GM12878 (cell line): ENCODE measurements around the gene PSMB3. TPM values are rescaled to one million over a fixed set of nuclear protein-coding genes. Genes with fewer than 3 reads are reported as not detected.

Experiments used
- ATAC-seq: fragments of 200-7000 bp; cut with Tn5 transposase; 3 replicates; pipeline ENCODE4 v1.9.1; 2020; ENCODE audit warnings: mild to moderate bottlenecking, moderate library complexity
- BruUV-seq: library from RNA; stranded (reverse); fragments of 400-500 nt; replicated peaks from 2 replicates; lab custom pipeline; 2021; lab: Mats Ljungman, UMichigan
- CTCF ChIA-PET: fragments of 300-600 bp; sonication (Branson Sonifier 250); formaldehyde crosslinking; extraction: SDS; loops from one replicate; lab custom pipeline; 2021; ENCODE audit warnings: inconsistent platforms; lab: Yijun Ruan, JAX
- POLR2A ChIA-PET: fragments of 350-600 bp; formaldehyde crosslinking; extraction: SDS; loops from one replicate; lab custom pipeline; 2021; ENCODE audit warnings: inconsistent platforms; lab: Charles Lee
- RAD21 ChIA-PET: fragments of 300-600 bp; sonication (Branson Sonifier 250); formaldehyde crosslinking; loops from one replicate; lab custom pipeline; 2023; ENCODE audit warnings: antibody characterized with exemption; ENCODE audit not compliant: unreplicated experiment; lab: Charles Lee
- SMC1A ChIA-PET: fragments of 300-600 bp; sonication (Branson Sonifier 250); formaldehyde crosslinking; loops from one replicate; lab custom pipeline; 2023; ENCODE audit not compliant: unreplicated experiment, uncharacterized antibody; lab: Charles Lee
- DNase-seq: peaks from one replicate; pipeline ENCODE4 v3.0.0-alpha.2; 2011; ENCODE audit warnings: low read depth, low spot score
- FAIRE-seq: peaks from 3 replicates; lab custom pipeline; 2011; peaks lifted over from hg19 to GRCh38; lab: Jason Lieb, UNC
- H2AFZ ChIP-seq: 2 replicates; pipeline ENCODE4 v1.6.0; 2011; ENCODE audit warnings: low read depth, low read length, control low read depth; ENCODE audit not compliant: control insufficient read depth
- H3K27ac ChIP-seq: 2 replicates; pipeline ENCODE4 v1.5.1; 2011; ENCODE audit warnings: control low read depth; ENCODE audit not compliant: control insufficient read depth, insufficient read depth
- H3K27me3 ChIP-seq, 2 experiments: replicated peaks in 1 of 2; 2 replicates each; pipeline versions ENCODE4 v1.6.0 to v1.6.1; 2011; ENCODE audit warnings: low read length in 1 of 2; ENCODE audit not compliant: control insufficient read depth in 2 of 2, insufficient read depth in 2 of 2
- H3K36me3 ChIP-seq, 2 experiments: 2 replicates each; pipeline ENCODE4 v1.5.1; 2011; ENCODE audit warnings: low read length in 1 of 2; ENCODE audit not compliant: control insufficient read depth in 2 of 2, insufficient read depth in 2 of 2
- H3K4me1 ChIP-seq: 2 replicates; pipeline ENCODE4 v1.6.1; 2011; ENCODE audit warnings: mild to moderate bottlenecking, low read length, moderate library complexity, mixed read lengths; ENCODE audit not compliant: control insufficient read depth, insufficient read depth
- H3K4me2 ChIP-seq: 2 replicates; pipeline ENCODE4 v1.6.0; 2011; ENCODE audit warnings: control low read depth; ENCODE audit not compliant: control insufficient read depth, insufficient read depth
- H3K4me3 ChIP-seq: fragments of 200-600 bp; sonication (generic); 2 replicates; pipeline ENCODE4 v1.5.1; 2016
- H3K79me2 ChIP-seq: 2 replicates; pipeline ENCODE4 v1.6.0; 2011; ENCODE audit warnings: low read length; ENCODE audit not compliant: control insufficient read depth, insufficient read depth
- H3K9ac ChIP-seq: 2 replicates; pipeline ENCODE4 v1.8.0; 2011; ENCODE audit warnings: low read length, control low read depth, mixed read lengths; ENCODE audit not compliant: control insufficient read depth, insufficient read depth
- H3K9me3 ChIP-seq: replicated peaks from 3 replicates; pipeline ENCODE4 v1.5.1; 2011; ENCODE audit warnings: mild to moderate bottlenecking, low read length; ENCODE audit not compliant: control insufficient read depth, insufficient read depth
- H4K20me1 ChIP-seq: 2 replicates; pipeline ENCODE4 v1.6.0; 2011; ENCODE audit not compliant: control insufficient read depth, insufficient read depth
- CBX3 ChIP-seq: fragments of 200-600 bp; sonication (generic); IDR thresholded peaks from 2 replicates; pipeline ENCODE4 v1.6.1; 2016; ENCODE audit warnings: low read depth, borderline replicate concordance
- CHD1 ChIP-seq: IDR thresholded peaks from 2 replicates; pipeline ENCODE4 v1.6.1; 2012; ENCODE audit warnings: low read depth, low read length, improper control_type of control experiment
- HCFC1 ChIP-seq: fragments of 150-350 bp; IDR thresholded peaks from 2 replicates; pipeline ENCODE4 v1.6.1; 2014; ENCODE audit warnings: low read length
- SUZ12 ChIP-seq: fragments of 200-600 bp; sonication (generic); IDR thresholded peaks from one replicate; pipeline ENCODE4 v1.6.1; 2018; ENCODE audit warnings: antibody characterized with exemption, mild to moderate bottlenecking; ENCODE audit not compliant: unreplicated experiment
- ZNF384 ChIP-seq: IDR thresholded peaks from 2 replicates; pipeline ENCODE4 v1.6.1; 2012; ENCODE audit warnings: low read depth, mild to moderate bottlenecking, low read length, improper control_type of control experiment, borderline replicate concordance
- WGBS: methylation state at CpG from one replicate; pipeline ENCODE4 v1.1.6; 2016; ENCODE audit warnings: low lambda C conversion rate; ENCODE audit not compliant: insufficient replicate concordance, insufficient coverage; ENCODE audit errors: missing lambda C conversion rate; 5-methylcytosine and 5-hydroxymethylcytosine counted together
- in situ Hi-C: fragments of 300-500 bp; cut with MboI; formaldehyde crosslinking; loops from 9 replicates; pipeline ENCODE4 v1.14.3; 2018; ENCODE audit warnings: mixed read lengths
- intact Hi-C: fragments of 100-400 bp; cut with micrococcal nuclease; formaldehyde crosslinking; loops from one replicate; pipeline ENCODE4 v1.14.2; 2022; ENCODE audit not compliant: unreplicated experiment
- polyA plus RNA-seq, 11 experiments: library from polyadenylated mRNA; depleted of rRNA in 4 of 11; unstranded in 6 of 11; stranded (reverse) in 5 of 11; fragments of >200 nt; fragmentation: Nextera tagmentation in 4 of 11; fragmentation: Illumina TruSeq in 1 of 11; extraction: Ambion mirVana in 4 of 11; extraction: Trizol in 1 of 11; gene quantifications; 1 replicate in 1 of 11; 2 replicates in 10 of 11; pipeline versions ENCODE4 v1.2.1 to v1.2.3, GENCODE V29; 2011 to 2016; ENCODE audit warnings: inconsistent platforms in 2 of 11, missing spikeins in 2 of 11, low read depth in 1 of 11
- total RNA-seq, 4 experiments: library from RNA; depleted of rRNA in 3 of 4; stranded (reverse); fragments of >200 nt in 3 of 4; fragmentation: Illumina TruSeq in 1 of 4; extraction: Trizol in 1 of 4; gene quantifications; 2 replicates each; pipeline versions ENCODE4 v1.2.1 to v1.2.3, GENCODE V29; 2013 to 2021
- TF ChIP-seq, protein P1 (sequence below): IDR thresholded peaks from 2 replicates; pipeline ENCODE4 v1.6.1; 2011; ENCODE audit warnings: mild to moderate bottlenecking, low read depth, low read length, moderate library complexity; ENCODE audit not compliant: insufficient replicate concordance
- TF ChIP-seq, protein P2 (sequence below): fragments of 450-650 bp; IDR thresholded peaks from 2 replicates; pipeline ENCODE4 v1.6.1; 2017; ENCODE audit warnings: low read depth, mild to moderate bottlenecking, moderate library complexity

The PSMB3 gene
- total and polyA plus RNA-seq, 10 of the 15 experiments (the other 5 are each of a cell fraction or from before 2014, with no cell fraction given) = 300 to 2,130 (median 490) TPM

DNA sequence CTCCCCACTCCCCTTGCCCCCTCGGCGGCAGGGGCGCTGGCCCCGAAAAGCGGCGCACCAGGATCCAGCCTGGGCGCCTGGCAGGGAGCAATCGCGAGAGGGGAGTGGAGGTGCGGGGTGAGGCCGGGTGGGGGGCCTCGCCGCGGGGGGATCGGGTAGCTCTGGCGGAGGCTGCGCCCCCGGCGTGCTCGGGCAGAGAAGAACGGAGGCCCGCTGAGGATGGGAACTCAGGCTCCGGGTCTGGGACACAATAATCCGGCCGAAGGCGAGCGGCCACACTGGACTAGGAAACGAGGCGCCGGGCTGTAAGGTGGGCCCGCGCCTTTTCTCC lies 3.7 kb upstream of the PSMB3 start:
- TF ChIP-seq, protein P1, sequence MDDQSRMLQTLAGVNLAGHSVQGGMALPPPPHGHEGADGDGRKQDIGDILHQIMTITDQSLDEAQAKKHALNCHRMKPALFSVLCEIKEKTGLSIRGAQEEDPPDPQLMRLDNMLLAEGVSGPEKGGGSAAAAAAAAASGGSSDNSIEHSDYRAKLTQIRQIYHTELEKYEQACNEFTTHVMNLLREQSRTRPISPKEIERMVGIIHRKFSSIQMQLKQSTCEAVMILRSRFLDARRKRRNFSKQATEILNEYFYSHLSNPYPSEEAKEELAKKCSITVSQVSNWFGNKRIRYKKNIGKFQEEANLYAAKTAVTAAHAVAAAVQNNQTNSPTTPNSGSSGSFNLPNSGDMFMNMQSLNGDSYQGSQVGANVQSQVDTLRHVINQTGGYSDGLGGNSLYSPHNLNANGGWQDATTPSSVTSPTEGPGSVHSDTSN = no peak
- TF ChIP-seq, protein P2, sequence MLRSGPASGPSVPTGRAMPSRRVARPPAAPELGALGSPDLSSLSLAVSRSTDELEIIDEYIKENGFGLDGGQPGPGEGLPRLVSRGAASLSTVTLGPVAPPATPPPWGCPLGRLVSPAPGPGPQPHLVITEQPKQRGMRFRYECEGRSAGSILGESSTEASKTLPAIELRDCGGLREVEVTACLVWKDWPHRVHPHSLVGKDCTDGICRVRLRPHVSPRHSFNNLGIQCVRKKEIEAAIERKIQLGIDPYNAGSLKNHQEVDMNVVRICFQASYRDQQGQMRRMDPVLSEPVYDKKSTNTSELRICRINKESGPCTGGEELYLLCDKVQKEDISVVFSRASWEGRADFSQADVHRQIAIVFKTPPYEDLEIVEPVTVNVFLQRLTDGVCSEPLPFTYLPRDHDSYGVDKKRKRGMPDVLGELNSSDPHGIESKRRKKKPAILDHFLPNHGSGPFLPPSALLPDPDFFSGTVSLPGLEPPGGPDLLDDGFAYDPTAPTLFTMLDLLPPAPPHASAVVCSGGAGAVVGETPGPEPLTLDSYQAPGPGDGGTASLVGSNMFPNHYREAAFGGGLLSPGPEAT = no peak
- TF ChIP-seq SUZ12 (peak; percentile 81), CHD1 (0 out of 2 replicates have a peak, but pooled peaks have one; percentile 34), HCFC1 (no peak), CBX3 (no peak), ZNF384 (no peak)
- Histone ChIP-seq H3K9ac (peak overlapping the region; percentile 61; the same call in 1 of the 2 replicates), H3K27ac (peak overlapping the region; percentile 51), H3K4me2 (peak overlapping the region; percentile 96), H3K4me1 (peaks cover 30% of the 10 kb centered on the region), H3K4me3 (peak overlapping the region; percentile 70), H3K27me3 (no peaks in the 10 kb centered on the region; a peak in 1 of 4 replicates), H2AFZ (peak overlapping the region; percentile 37; the same call in 1 of the 2 replicates), H4K20me1 (no peaks in the 10 kb centered on the region), H3K36me3 (no peaks in the 10 kb centered on the region), H3K9me3 (no peaks in the 10 kb centered on the region), H3K79me2 (peaks cover 44% of the 10 kb centered on the region)
- SMC1A ChIA-PET = interaction anchor here (1.0 to 2.6 kb wide), 3 partner anchors 72 to 82 kb away, joined by 3 to 9 read pairs (median 3); no protein-coding TSS in a partner anchor
- 2% methylated on average over 27 of the region's 32 CpGs for WGBS
- intact Hi-C loops (no loop called here), in situ Hi-C loops (no loop called here)
- POLR2A ChIA-PET = interaction anchor here (0.6 kb wide), 1 partner anchor 1187 kb away, joined by 5 read pairs; no protein-coding TSS in a partner anchor
- RAD21 ChIA-PET = no interaction called here
- FAIRE-seq (no peak), ATAC-seq (no peak), DNase-seq (no peak)
- CTCF ChIA-PET = interaction anchor here (1.1 kb wide), 1 partner anchor 121 kb away, joined by 4 read pairs; the partner anchor contains the start of gene LASP1
- BruUV-seq = no TSS peak
